OCI-LY1 (cell line): ENCODE results near the gene PM20D1.

ENCODE experiments used
- H2AFZ ChIP-seq: fragments of 200-600 bp; sonication (generic), shearing (Covaris generic); 2 replicates; pipeline ENCODE4 v1.6.0; 2014; ENCODE audit warnings: antibody characterized with exemption, mild to moderate bottlenecking, low read length
- H3F3A ChIP-seq: fragments of 200-600 bp; sonication (generic), shearing (Covaris generic); 2 replicates; pipeline ENCODE4 v1.6.0; 2014; ENCODE audit warnings: mild to moderate bottlenecking, antibody characterized with exemption, low read length, moderate library complexity; ENCODE audit not compliant: insufficient read depth
- H3K27ac ChIP-seq: fragments of 200-600 bp; sonication (generic); 2 replicates; pipeline ENCODE4 v1.5.1; 2014; ENCODE audit warnings: low read length, mixed run types, mild to moderate bottlenecking, low read depth; ENCODE audit not compliant: poor library complexity, severe bottlenecking
- H3K27me3 ChIP-seq: fragments of 200-600 bp; sonication (generic); 2 replicates; pipeline ENCODE4 v1.6.0; 2014; ENCODE audit warnings: antibody characterized with exemption, mild to moderate bottlenecking, low read length, moderate library complexity; ENCODE audit not compliant: insufficient read depth
- H3K36me3 ChIP-seq: fragments of 200-600 bp; sonication (generic); 2 replicates; pipeline ENCODE4 v1.6.1; 2014; ENCODE audit warnings: mild to moderate bottlenecking, antibody characterized with exemption, low read length, moderate library complexity, mixed read lengths; ENCODE audit not compliant: insufficient read depth
- H3K4me1 ChIP-seq: fragments of 200-600 bp; sonication (generic); 2 replicates; pipeline ENCODE4 v1.5.1; 2014; ENCODE audit warnings: mild to moderate bottlenecking, low read length, moderate library complexity; ENCODE audit not compliant: insufficient read depth, severe bottlenecking
- H3K4me2 ChIP-seq: fragments of 200-600 bp; sonication (generic), shearing (Covaris generic); 2 replicates; pipeline ENCODE4 v1.6.1; 2014; ENCODE audit warnings: low read length
- H3K4me3 ChIP-seq: fragments of 200-600 bp; sonication (generic); 2 replicates; pipeline ENCODE4 v1.5.1; 2014; ENCODE audit warnings: low read length, low read depth, mild to moderate bottlenecking, mixed read lengths; ENCODE audit not compliant: poor library complexity, severe bottlenecking
- H3K79me2 ChIP-seq: fragments of 200-600 bp; shearing (Covaris generic); 2 replicates; pipeline ENCODE4 v1.6.1; 2016; ENCODE audit warnings: mixed run types, low read length, mixed read lengths; ENCODE audit not compliant: insufficient read depth
- H3K9ac ChIP-seq: fragments of 200-600 bp; sonication (generic), shearing (Covaris generic); 2 replicates; pipeline ENCODE4 v1.6.1; 2014; ENCODE audit warnings: mild to moderate bottlenecking, low read length, mixed read lengths
- H3K9me2 ChIP-seq: fragments of 200-600 bp; sonication (generic), shearing (Covaris generic); 2 replicates; pipeline ENCODE4 v1.6.1; 2014; ENCODE audit warnings: low read depth, mild to moderate bottlenecking, low read length, mixed read lengths
- H3K9me3 ChIP-seq: fragments of 200-600 bp; shearing (Covaris generic); 2 replicates; pipeline ENCODE4 v1.6.1; 2014; ENCODE audit warnings: low read length, mixed read lengths
- H4K20me1 ChIP-seq: fragments of 200-600 bp; sonication (generic), shearing (Covaris generic); 2 replicates; pipeline ENCODE4 v1.6.0; 2016; ENCODE audit warnings: mild to moderate bottlenecking, low read length; ENCODE audit not compliant: insufficient read depth
- EZH2 ChIP-seq: fragments of 200-600 bp; sonication (generic), shearing (Covaris generic); IDR thresholded peaks from 2 replicates; pipeline ENCODE4 v1.8.0; 2017; ENCODE audit warnings: borderline replicate concordance, mixed run types, mild to moderate bottlenecking, antibody characterized with exemption, low read length, moderate library complexity, mixed read lengths
- TF ChIP-seq, protein P1 (sequence below): fragments of 200-600 bp; sonication (generic), shearing (Covaris generic); IDR thresholded peaks from 2 replicates; pipeline ENCODE4 v1.5.1; 2017; ENCODE audit warnings: mild to moderate bottlenecking, antibody characterized with exemption, low read length, moderate library complexity, mixed read lengths

PM20D1 gene

DNA sequence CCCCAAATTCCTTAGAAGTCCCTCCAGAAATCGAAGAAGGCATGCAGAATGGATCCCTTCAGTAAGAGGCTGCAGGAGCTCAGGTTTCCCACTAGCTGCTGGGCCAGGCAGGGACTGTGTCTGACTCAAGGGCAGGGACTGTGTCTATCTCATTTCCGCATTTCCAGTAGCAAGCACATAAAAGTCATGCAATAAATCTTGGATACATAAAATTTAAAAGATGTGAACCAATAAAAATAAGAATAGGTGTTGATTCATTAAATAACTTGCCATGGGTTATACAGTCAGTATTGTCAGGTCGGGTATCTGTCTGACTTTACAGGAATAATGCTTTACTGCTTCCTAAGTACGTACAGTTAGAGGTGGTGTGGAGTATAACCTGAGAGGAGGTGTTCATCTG lies 15.2 kb downstream of the PM20D1 start:
- peaks cover 3% of the 10 kb centered on the region for H3K4me1 ChIP-seq
- H3K9ac ChIP-seq = no peak overlapping the region
- no peaks in the 10 kb centered on the region for H3F3A ChIP-seq
- no peaks in the 10 kb centered on the region for H3K9me2 ChIP-seq
- H4K20me1 ChIP-seq = no peaks in the 10 kb centered on the region
- no peak overlapping the region for H3K27ac ChIP-seq
- H3K4me2 ChIP-seq = no peak overlapping the region
- no peak overlapping the region for H3K4me3 ChIP-seq
- no peak overlapping the region for H2AFZ ChIP-seq
- H3K9me3 ChIP-seq = no peaks in the 10 kb centered on the region
- no peaks in the 10 kb centered on the region for H3K79me2 ChIP-seq
- no peaks in the 10 kb centered on the region for H3K27me3 ChIP-seq
- no peak for TF ChIP-seq EZH2
- TF ChIP-seq, protein P1, sequence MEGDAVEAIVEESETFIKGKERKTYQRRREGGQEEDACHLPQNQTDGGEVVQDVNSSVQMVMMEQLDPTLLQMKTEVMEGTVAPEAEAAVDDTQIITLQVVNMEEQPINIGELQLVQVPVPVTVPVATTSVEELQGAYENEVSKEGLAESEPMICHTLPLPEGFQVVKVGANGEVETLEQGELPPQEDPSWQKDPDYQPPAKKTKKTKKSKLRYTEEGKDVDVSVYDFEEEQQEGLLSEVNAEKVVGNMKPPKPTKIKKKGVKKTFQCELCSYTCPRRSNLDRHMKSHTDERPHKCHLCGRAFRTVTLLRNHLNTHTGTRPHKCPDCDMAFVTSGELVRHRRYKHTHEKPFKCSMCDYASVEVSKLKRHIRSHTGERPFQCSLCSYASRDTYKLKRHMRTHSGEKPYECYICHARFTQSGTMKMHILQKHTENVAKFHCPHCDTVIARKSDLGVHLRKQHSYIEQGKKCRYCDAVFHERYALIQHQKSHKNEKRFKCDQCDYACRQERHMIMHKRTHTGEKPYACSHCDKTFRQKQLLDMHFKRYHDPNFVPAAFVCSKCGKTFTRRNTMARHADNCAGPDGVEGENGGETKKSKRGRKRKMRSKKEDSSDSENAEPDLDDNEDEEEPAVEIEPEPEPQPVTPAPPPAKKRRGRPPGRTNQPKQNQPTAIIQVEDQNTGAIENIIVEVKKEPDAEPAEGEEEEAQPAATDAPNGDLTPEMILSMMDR = no peak
- no peaks in the 10 kb centered on the region for H3K36me3 ChIP-seq

- no peaks in the 10 kb centered on the region for H3F3A ChIP-seq
- no peak overlapping the region for H3K4me2 ChIP-seq
- peaks cover 3% of the 10 kb centered on the region for H3K4me1 ChIP-seq
- no peaks in the 10 kb centered on the region for H3K79me2 ChIP-seq
- H3K4me3 ChIP-seq = no peak overlapping the region
- no peaks in the 10 kb centered on the region for H3K27me3 ChIP-seq
- TF ChIP-seq, protein P1 = no peak
- no peak for TF ChIP-seq EZH2
- no peaks in the 10 kb centered on the region for H3K36me3 ChIP-seq
- no peaks in the 10 kb centered on the region for H4K20me1 ChIP-seq
- H3K9me2 ChIP-seq = no peaks in the 10 kb centered on the region
- H3K9ac ChIP-seq = no peak overlapping the region
- H3K27ac ChIP-seq = no peak overlapping the region
- H3K9me3 ChIP-seq = no peaks in the 10 kb centered on the region
- no peak overlapping the region for H2AFZ ChIP-seq
Measured at GRCh38 chr1:205832326-205832751, 17.6 kb downstream of the PM20D1 start.

GRCh38 chr1:205827623-205828022 lies 22.3 kb downstream of the PM20D1 start:
- no peaks in the 10 kb centered on the region for H3F3A ChIP-seq
- TF ChIP-seq, protein P1 = no peak

More at GRCh38 chr1:205827623-205828022, 22.3 kb downstream of the PM20D1 start:
- Histone ChIP-seq H3K9me3 (0 out of 2 replicates have a peak, but pooled peaks cover 2% of the 10 kb centered on the region), H4K20me1 (no peaks in the 10 kb centered on the region), H3K27me3 (no peaks in the 10 kb centered on the region; the same call in 1 of the 2 replicates), H3K4me3 (no peak overlapping the region), H3K9ac (no peak overlapping the region), H3K4me1 (no peaks in the 10 kb centered on the region), H3K9me2 (no peaks in the 10 kb centered on the region), H3K27ac (no peak overlapping the region), H3K4me2 (no peak overlapping the region), H2AFZ (no peak overlapping the region), H3K36me3 (no peaks in the 10 kb centered on the region), H3K79me2 (no peaks in the 10 kb centered on the region)
